HL-60/S4 treated with phorbol 12-myristate 13-acetate at 8.2 ng/mL for 4 days and 3 days (cell line): Measurements from ENCODE around the gene SPATA31E1.
"Not testable (repeated sequence)": the region's sequence is repeated elsewhere in the genome, so short reads cannot be mapped to it uniquely, and the experiment has no call there.

ENCODE experiments used
- in situ Hi-C: fragments of 300-500 bp; cut with MboI; formaldehyde crosslinking; loops from 2 replicates; pipeline ENCODE4 v1.15.0; 2022; ENCODE audit warnings: low sequenced_read_pairs

Gene SPATA31E1

GRCh38 chr9:87882627-87883026 lies at the start of gene SPATA31E1:
SPATA31E1 (plus strand) TSS chr9:87882877; CDS start chr9:87882892, 15 bp downstream.
- in situ Hi-C loops: loop anchor here (25.0 kb wide), 1 partner anchor 105 kb away; no protein-coding TSS in a partner anchor

- in situ Hi-C loops: no loop called here
Observed at GRCh38 chr9:87834357-87834756, 48.3 kb upstream of the SPATA31E1 start.

- in situ Hi-C loops: no loop called here
Observed at GRCh38 chr9:87836536-87836935, 46.1 kb upstream of the SPATA31E1 start.

GRCh38 chr9:87836951-87837705 lies 45.5 kb upstream of the SPATA31E1 start:
- in situ Hi-C loops: no loop called here

GRCh38 chr9:87840134-87840533 lies 42.5 kb upstream of the SPATA31E1 start:
- in situ Hi-C loops: no loop called here

- in situ Hi-C loops: no loop called here
Observed at GRCh38 chr9:87842878-87843585, 39.6 kb upstream of the SPATA31E1 start.

- in situ Hi-C loops: no loop called here
Observed at GRCh38 chr9:87844506-87844905, 38.2 kb upstream of the SPATA31E1 start.

- in situ Hi-C loops: not testable (repeated sequence)
Observed at GRCh38 chr9:87847817-87848216, 34.9 kb upstream of the SPATA31E1 start.

- in situ Hi-C loops: no loop called here
Observed at GRCh38 chr9:87849144-87849758, 33.4 kb upstream of the SPATA31E1 start.

GRCh38 chr9:87850391-87850790 lies 32.3 kb upstream of the SPATA31E1 start:
- in situ Hi-C loops: no loop called here

GRCh38 chr9:87851186-87851585 lies 31.5 kb upstream of the SPATA31E1 start:
- in situ Hi-C loops: not testable (repeated sequence)

GRCh38 chr9:87853302-87853701 lies 29.4 kb upstream of the SPATA31E1 start:
- in situ Hi-C loops: no loop called here

GRCh38 chr9:87853876-87854579 lies 28.6 kb upstream of the SPATA31E1 start:
- in situ Hi-C loops: no loop called here

GRCh38 chr9:87854580-87854955 lies 28.1 kb upstream of the SPATA31E1 start:
- in situ Hi-C loops: no loop called here

- in situ Hi-C loops: no loop called here
Observed at GRCh38 chr9:87855061-87855460, 27.6 kb upstream of the SPATA31E1 start.

GRCh38 chr9:87857141-87857947 lies 25.3 kb upstream of the SPATA31E1 start:
- in situ Hi-C loops: no loop called here

- in situ Hi-C loops: no loop called here
Observed at GRCh38 chr9:87857948-87858335, 24.7 kb upstream of the SPATA31E1 start.

- in situ Hi-C loops: no loop called here
Observed at GRCh38 chr9:87859137-87859536, 23.5 kb upstream of the SPATA31E1 start.

- in situ Hi-C loops: no loop called here
Observed at GRCh38 chr9:87859786-87860185, 22.9 kb upstream of the SPATA31E1 start.

- in situ Hi-C loops: no loop called here
Observed at GRCh38 chr9:87861332-87861731, 21.3 kb upstream of the SPATA31E1 start.
